NCI-H446 (cell line): ENCODE data around the gene SENP7.
"Not testable (repeated sequence)": the region's sequence is repeated elsewhere in the genome, so short reads cannot be mapped to it uniquely, and the experiment has no call there.

Experiments
- DNase-seq, 2 experiments: peaks; one replicate each; lab custom pipeline; 2025; lab: John Stamatoyannopoulos, UW

The SENP7 gene

DNA sequence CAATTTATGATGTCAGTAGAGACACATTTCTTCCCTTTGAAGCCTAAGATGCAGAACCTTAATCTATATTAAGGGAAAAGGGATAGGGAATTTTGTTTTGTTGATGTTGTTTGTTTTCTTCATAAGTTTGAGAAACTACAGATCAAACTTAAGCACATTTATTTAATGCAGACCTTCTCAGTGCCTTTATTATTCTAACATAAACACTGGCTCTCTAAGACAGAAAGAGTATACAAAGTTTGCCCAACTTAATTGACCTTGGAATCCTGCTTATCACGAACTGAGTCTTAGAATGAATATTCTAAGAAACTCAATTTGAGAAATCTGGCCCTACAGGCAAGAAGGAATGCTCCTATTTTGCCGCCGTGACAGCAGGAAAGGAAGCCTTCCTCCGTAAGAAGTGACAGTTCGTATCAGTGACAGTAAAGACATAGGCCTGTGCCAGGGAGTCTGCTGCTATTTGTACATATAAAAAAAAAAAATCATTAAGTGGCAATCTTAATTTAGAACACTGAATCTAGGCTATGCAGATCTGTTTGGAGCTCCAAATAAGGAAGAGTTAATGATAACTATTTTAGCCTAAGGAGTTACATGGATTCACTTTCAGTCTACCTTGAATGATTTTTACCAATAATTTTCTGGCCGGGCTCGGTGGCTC is 183.9 kb downstream of the SENP7 start:
- no peak for DNase-seq

- DNase-seq: peak; percentile 1 to 17
Measured at GRCh38 chr3:101325393-101326134, 187.4 kb downstream of the SENP7 start.

- no peak for DNase-seq
Measured at GRCh38 chr3:101320475-101320874, 192.5 kb downstream of the SENP7 start, which contains the start of gene IMPG2. TSS of gene IMPG2 (minus strand) at chr3:101320575. CDS start at chr3:101320372, 203 bp downstream.

- no peak for DNase-seq
Measured at GRCh38 chr3:101319531-101319930, 193.5 kb downstream of the SENP7 start.

- DNase-seq: no peak
Measured at GRCh38 chr3:101312545-101312944, 200.5 kb downstream of the SENP7 start.

DNA sequence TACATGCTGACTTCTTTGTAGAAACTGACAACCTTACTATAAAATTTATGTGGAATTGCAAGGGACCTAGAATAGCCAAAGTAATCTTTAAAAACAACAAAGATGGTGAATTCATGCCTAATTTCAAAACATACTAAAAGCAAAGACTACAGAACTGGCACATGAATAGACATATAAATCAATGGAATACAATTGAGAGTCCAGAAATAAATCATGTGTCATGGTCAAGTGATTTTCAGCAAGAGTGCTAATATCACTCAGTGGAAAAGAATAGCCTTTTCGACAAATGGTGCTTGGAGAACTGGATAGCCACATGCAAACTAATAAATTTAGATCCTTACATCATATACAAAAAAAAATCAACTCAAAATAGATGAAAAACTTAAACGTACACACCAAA is 201.3 kb downstream of the SENP7 start:
- DNase-seq: no peak

DNA sequence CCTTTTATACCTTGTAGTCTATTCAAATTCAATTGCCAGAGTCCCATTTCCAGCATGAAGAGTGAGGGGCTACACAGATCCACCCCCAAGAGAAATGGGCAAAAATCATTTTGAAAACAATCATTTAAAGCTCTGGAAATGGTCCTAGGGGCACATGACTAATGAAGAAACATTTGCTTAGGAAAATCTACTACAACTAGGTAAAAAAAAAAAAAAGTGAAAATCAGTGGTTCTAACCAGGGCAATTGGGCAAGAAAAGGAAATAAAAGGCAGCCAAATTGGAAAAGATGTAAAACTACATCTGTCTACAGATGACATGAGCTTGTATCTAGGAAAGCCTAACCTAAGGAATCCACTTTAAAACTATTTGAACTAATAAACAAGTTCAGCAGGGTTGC is 202.0 kb downstream of the SENP7 start:
- DNase-seq: no peak

DNA sequence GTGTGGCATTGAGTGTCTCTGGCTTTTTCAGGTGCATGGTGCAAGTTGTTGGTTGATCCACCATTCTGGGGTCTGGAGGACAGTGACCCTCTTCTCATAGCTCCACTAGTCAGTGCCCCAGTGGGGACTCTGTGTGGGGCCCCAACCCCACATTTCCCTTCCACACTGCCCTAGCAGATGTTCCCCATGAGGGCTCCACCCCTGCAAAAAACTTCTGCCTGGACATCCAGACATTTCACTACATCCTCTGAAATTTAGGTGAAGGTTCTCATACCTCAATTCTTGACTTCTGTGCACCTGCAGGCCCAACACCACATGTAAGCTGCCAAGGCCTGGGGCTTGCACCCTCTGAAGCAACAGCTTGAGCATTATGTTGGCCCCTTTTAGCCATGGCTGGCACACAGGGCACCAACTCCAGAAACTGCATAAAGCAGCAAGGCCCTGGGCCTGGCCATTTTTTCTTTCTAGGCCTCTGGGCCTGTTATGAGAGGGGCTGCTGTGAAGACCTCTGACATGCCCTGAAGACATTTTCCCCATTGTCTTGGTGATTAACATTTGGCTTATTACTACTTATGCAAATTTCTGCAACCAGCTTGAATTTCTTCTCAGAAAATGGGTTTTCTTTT is 204.8 kb downstream of the SENP7 start:
- not testable (repeated sequence) for DNase-seq

- no peak for DNase-seq
Measured at GRCh38 chr3:101303836-101304235, 209.2 kb downstream of the SENP7 start.

- DNase-seq: no peak
Measured at GRCh38 chr3:101303089-101303731, 209.8 kb downstream of the SENP7 start.

- no peak for DNase-seq
Measured at GRCh38 chr3:101300073-101300472, 212.9 kb downstream of the SENP7 start.

- no peak for DNase-seq
Measured at GRCh38 chr3:101292027-101292426, 221.0 kb downstream of the SENP7 start.

DNA sequence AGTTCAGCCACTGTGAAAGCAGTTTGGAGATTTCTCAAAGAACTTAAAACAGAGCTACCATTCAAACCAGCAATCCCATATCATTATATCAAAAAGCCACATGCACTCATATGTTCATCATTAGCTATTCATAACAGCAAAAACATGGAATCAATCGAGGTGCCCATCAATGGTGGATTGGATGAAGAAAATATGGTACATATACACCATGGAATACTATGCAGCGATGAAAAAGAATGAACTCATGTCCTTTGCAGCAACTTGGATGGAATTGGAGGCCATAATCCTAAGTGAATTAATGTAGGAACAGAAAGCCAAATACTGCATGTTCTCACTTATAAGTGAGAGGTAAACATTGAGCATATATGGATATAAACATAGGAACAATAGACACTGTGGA is 224.7 kb downstream of the SENP7 start:
- no peak for DNase-seq

- no peak for DNase-seq
Measured at GRCh38 chr3:101284757-101285156, 228.3 kb downstream of the SENP7 start.

GRCh38 chr3:101281521-101282030 is 231.4 kb downstream of the SENP7 start:
- no peak for DNase-seq

GRCh38 chr3:101279765-101280385 is 233.1 kb downstream of the SENP7 start:
- DNase-seq: no peak

- no peak for DNase-seq
Measured at GRCh38 chr3:101279162-101279561, 233.8 kb downstream of the SENP7 start.

GRCh38 chr3:101278727-101279126 is 234.3 kb downstream of the SENP7 start:
- DNase-seq: no peak
